Lung (tissue), 12 donors: ENCODE results near the gene GFY. TPM values are rescaled to one million over a fixed set of nuclear protein-coding genes. Genes with fewer than 3 reads are reported as not detected.

ENCODE experiments used
- ATAC-seq: fragments of 200-7000 bp; cut with Tn5 transposase; one replicate; pipeline ENCODE4 v1.9.1; 2020; ENCODE audit warnings: moderate number of reproducible peaks; ENCODE audit not compliant: insufficient read depth, low FRiP score
- DNase-seq, 3 donors: peaks; one replicate each; pipeline ENCODE4 v3.0.0-alpha.2; 2013 to 2017
- H3K27ac ChIP-seq, 2 donors: one replicate each; pipeline ENCODE4 v1.5.1; 2013; ENCODE audit warnings: mild to moderate bottlenecking in 2 of 2, moderate library complexity in 2 of 2, control low read depth in 1 of 2, inconsistent platforms in 1 of 2, low read depth in 1 of 2, low read length in 1 of 2
- H3K27me3 ChIP-seq, 3 donors: one replicate each; pipeline ENCODE4 v1.5.1; 2013; ENCODE audit warnings: low read length in 2 of 3; ENCODE audit not compliant: control insufficient read depth in 3 of 3, insufficient read depth in 3 of 3
- H3K36me3 ChIP-seq, 4 donors: one replicate each; pipeline ENCODE4 v1.5.1; 2013; ENCODE audit warnings: low read length in 4 of 4, mild to moderate bottlenecking in 1 of 4, moderate library complexity in 1 of 4; ENCODE audit not compliant: control insufficient read depth in 4 of 4, insufficient read depth in 4 of 4
- H3K4me1 ChIP-seq, 5 donors: one replicate each; pipeline ENCODE4 v1.5.1; 2013; ENCODE audit warnings: low read length in 5 of 5, mild to moderate bottlenecking in 2 of 5, moderate library complexity in 1 of 5; ENCODE audit not compliant: control insufficient read depth in 5 of 5, insufficient read depth in 5 of 5
- H3K4me3 ChIP-seq: one replicate; pipeline ENCODE4 v1.5.1; 2013; ENCODE audit warnings: mild to moderate bottlenecking, control low read depth, moderate library complexity
- H3K9ac ChIP-seq, 2 donors: one replicate each; pipeline ENCODE4 v1.5.1; 2013; ENCODE audit warnings: low read length in 2 of 2, control low read depth in 1 of 2; ENCODE audit not compliant: insufficient read depth in 1 of 2
- H3K9me3 ChIP-seq, 4 donors: one replicate each; pipeline ENCODE4 v1.5.1; 2013; ENCODE audit warnings: low read length in 3 of 4, mild to moderate bottlenecking in 1 of 4, moderate library complexity in 1 of 4; ENCODE audit not compliant: control insufficient read depth in 4 of 4, insufficient read depth in 3 of 4
- WGBS, 2 donors: extraction: QIAGEN DNeasy Blood & Tissue Kit; methylation state at CpG; one replicate each; pipeline ENCODE4 v1.1.7; 2013; 5-methylcytosine and 5-hydroxymethylcytosine counted together
- polyA plus RNA-seq, 2 donors: library from polyadenylated mRNA; stranded (reverse); fragments of 200-250 nt; gene quantifications; one replicate each; pipeline ENCODE4 v1.2.1, GENCODE V29; 2013
- total RNA-seq, 2 donors: library from RNA; depleted of rRNA in 1 of 2; stranded (reverse); fragments of >200 nt in 1 of 2; gene quantifications; one replicate each; pipeline ENCODE4 v1.2.1, GENCODE V29; 2014 to 2021
- TF ChIP-seq, protein P1 (sequence below): IDR thresholded peaks from 2 replicates; pipeline ENCODE4 v1.5.1; 2012; ENCODE audit warnings: mild to moderate bottlenecking; ENCODE audit errors: control extremely low read depth, extremely low read depth
- donor health status: control.
- donor health status: control.
- donor health status: Bipolar disorder and iron deficiency.
- donor health status: healthy.
- donor health status: DM: yes; HTN: yes; CAD: no.

The GFY gene
- total and polyA plus RNA-seq, 4 donors = not detected

DNA sequence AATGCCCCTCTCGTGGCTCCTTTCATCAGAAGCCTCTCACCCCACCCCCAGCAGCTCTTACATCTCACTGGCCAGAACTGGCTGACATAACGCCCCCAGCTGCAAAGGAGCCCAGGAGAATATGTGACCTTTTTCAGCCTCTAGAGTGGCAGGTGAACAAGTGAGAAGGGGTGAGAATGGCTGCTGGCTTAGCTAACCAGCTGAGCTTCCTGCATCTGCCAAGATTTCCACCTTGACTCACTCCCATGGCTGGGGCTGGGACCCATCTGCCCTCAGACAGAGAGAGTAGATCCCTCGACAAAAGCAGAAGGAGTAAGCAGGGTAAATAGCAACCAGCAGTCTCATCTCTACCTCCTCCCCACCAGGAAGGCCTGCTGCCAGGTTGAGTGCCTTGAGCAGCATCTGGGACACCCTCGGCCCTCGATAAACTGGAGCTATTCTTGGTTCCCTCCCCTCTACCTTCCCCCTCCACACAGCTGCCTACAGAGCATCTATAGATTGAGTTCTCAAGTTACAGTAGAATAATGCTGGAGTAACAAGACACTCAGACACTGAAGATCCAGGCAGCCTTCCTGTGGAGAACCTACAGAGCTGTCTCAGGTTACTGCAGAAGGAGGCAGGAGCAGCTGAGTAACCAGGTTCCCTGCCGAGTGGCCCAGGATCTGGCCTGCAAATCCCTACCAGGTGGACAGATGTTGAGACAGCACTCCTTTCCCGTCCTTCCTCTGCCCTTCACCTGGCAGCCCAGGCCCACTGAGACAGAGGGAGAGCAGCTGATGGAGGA, 21.6 kb upstream of the GFY start:
- Histone ChIP-seq H3K9ac (no peak overlapping the region), H3K27ac (no peak overlapping the region), H3K4me3 (no peak overlapping the region), H3K9me3 (no peaks in the 10 kb centered on the region), H3K4me1 (no peaks in the 10 kb centered on the region), H3K27me3 (no peaks in the 10 kb centered on the region), H3K36me3 (no peaks in the 10 kb centered on the region)
- TF ChIP-seq, protein P1, sequence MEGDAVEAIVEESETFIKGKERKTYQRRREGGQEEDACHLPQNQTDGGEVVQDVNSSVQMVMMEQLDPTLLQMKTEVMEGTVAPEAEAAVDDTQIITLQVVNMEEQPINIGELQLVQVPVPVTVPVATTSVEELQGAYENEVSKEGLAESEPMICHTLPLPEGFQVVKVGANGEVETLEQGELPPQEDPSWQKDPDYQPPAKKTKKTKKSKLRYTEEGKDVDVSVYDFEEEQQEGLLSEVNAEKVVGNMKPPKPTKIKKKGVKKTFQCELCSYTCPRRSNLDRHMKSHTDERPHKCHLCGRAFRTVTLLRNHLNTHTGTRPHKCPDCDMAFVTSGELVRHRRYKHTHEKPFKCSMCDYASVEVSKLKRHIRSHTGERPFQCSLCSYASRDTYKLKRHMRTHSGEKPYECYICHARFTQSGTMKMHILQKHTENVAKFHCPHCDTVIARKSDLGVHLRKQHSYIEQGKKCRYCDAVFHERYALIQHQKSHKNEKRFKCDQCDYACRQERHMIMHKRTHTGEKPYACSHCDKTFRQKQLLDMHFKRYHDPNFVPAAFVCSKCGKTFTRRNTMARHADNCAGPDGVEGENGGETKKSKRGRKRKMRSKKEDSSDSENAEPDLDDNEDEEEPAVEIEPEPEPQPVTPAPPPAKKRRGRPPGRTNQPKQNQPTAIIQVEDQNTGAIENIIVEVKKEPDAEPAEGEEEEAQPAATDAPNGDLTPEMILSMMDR = no peak
- DNase-seq (no peak), ATAC-seq (peak; percentile 27)
- WGBS, 2 donors = 59 to 62% methylated on average over 7 of the region's 7 CpGs

DNA sequence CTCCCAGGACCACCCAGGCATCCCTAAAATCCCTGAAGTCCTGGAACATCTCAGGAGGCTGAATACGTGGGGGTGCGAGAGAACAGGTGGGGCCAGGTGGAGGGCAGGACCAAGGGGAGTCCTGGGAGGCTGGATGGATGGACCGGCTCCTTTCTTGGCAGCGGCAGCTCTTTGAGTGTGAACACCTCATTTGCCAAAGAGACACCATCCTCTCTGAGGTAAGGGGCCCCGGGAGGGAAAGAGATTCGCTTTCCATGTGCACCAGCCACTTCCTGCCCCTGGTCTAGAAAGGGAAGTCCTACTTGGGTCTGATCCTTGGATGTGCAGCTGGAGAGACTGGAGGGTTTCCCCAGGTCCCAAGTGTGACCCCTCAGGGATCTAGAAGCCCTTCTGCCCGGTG, 18.1 kb upstream of the GFY start:
- no peak for ATAC-seq
- TF ChIP-seq, protein P1 = no peak
- Histone ChIP-seq H3K27ac (no peak overlapping the region), H3K4me3 (no peak overlapping the region), H3K4me1 (peaks cover 0 to 3% (median 0%) of the 10 kb centered on the region in 5 donors), H3K9me3 (no peaks in the 10 kb centered on the region), H3K36me3 (no peaks in the 10 kb centered on the region), H3K27me3 (no peaks in the 10 kb centered on the region), H3K9ac (no peak overlapping the region)
- WGBS, 2 donors = 68 to 72% methylated on average over 7 of the region's 7 CpGs
- no peak for DNase-seq

DNA sequence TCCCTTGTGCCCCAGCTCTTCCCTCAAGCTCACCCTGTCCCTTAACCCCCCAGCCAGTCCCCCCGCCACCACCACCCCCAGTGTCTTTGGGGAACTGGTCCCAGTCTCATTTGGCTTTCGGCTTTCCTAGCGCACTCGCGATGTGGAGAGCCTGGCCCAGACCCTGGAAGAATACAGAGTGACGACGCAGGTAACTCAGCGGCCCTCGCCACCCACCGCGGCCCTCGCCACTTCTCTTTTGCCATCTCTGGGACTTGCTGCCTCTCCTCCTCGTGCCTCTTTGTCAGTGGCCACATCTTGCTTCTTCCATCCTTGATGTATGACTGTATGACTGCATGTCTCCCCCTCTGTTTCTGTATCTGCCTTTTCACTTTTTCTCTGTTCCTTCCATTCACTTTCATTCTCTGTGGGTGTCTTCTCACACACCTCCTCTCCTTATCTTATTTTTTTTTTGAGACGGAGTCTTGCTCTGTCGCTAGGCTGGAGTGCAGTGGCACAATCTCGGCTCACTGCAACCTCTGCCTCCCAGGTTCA, 17.6 kb upstream of the GFY start:
- WGBS, 2 donors = 88 to 94% methylated on average over 16 of the region's 16 CpGs
- H3K27ac ChIP-seq = no peak overlapping the region
- TF ChIP-seq, protein P1 = no peak
- H3K4me3 ChIP-seq = no peak overlapping the region
- H3K9ac ChIP-seq = no peak overlapping the region
- no peaks in the 10 kb centered on the region for H3K27me3 ChIP-seq
- no peaks in the 10 kb centered on the region for H3K9me3 ChIP-seq
- no peak for DNase-seq
- H3K4me1 ChIP-seq = peaks cover 0 to 3% (median 0%) of the 10 kb centered on the region in 5 donors
- H3K36me3 ChIP-seq = no peaks in the 10 kb centered on the region
- ATAC-seq = no peak
